SK-N-SH treated with all-trans-retinoic acid at 6 μM for 48 hours (cell line): Measurements from ENCODE around the gene TMEM144.

ENCODE experiments used
- GLIS3 ChIP-seq: fragments of 250-450 bp; sonication (Bioruptor Pico); IDR thresholded peaks from 2 replicates; pipeline ENCODE4 v1.5.0; 2020; ENCODE audit warnings: mild to moderate bottlenecking, moderate library complexity
- RARB ChIP-seq: fragments of 250-450 bp; sonication (Bioruptor Pico); IDR thresholded peaks from 2 replicates; pipeline ENCODE4 v1.8.0; 2021; ENCODE audit warnings: mild to moderate bottlenecking, moderate library complexity
- TCF4 ChIP-seq: fragments of 250-450 bp; sonication (Bioruptor Pico); IDR thresholded peaks from 2 replicates; pipeline ENCODE4 v1.8.0; 2021; ENCODE audit warnings: mild to moderate bottlenecking, moderate library complexity, borderline replicate concordance
- ZC3H10 ChIP-seq: fragments of 250-450 bp; sonication (Bioruptor Pico); IDR thresholded peaks from 2 replicates; pipeline ENCODE4 v1.5.1; 2021; ENCODE audit warnings: mild to moderate bottlenecking, moderate library complexity
- ZNF8 ChIP-seq: fragments of 450-650 bp; formaldehyde crosslinking; IDR thresholded peaks from 2 replicates; pipeline ENCODE4 v1.5.0; 2020; ENCODE audit warnings: mild to moderate bottlenecking, moderate library complexity
- TF ChIP-seq, protein P1 (sequence below): fragments of 250-450 bp; sonication (Bioruptor Pico); IDR thresholded peaks from 2 replicates; pipeline ENCODE4 v1.5.0; 2020; ENCODE audit warnings: mild to moderate bottlenecking, moderate library complexity

DNA sequence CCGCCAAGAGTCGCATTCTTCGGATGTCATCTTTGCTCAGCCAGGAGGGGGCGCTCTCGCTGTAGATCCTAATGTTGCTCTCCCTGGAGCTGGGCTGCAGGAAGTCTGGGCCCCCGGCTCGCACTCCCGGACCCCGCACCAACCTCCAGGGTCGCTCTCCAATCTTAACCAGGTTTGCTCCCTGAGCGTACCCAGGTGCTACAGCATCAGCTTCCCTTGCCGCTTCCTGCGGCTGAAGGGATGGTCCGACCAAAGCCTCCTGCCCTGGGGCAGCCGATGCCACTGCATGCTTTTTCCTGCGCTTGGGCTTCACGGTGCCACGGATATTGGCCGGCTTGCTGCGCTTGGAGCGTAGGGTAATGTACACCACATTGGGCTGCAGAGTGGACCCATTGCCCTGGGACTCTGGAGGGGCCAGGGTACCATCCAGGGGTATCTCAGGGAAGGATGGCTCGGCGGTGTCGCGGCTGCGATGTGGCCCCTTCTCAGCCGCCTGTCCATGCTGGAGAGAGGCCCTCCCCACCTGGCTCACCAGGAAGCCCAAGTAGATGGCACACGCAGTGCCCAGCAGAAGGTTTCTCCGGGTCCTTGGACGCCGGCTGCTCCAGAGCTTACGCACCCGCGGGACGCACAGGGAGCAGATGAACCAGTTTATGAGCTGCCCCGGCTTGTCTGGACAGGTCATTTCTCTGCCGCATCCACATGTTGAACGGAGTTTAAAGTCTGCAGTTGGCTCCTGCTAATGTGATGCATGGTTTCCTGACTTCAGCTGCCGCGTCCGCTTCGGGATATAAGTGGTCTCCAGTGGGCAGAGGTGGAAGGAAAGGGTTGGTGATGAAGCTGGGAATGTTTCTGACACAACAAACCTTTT is 39.4 kb upstream of the TMEM144 start:
- TF ChIP-seq RARB (CRISPR knock-in tag): no peak
- TF ChIP-seq ZNF8: no peak
- TF ChIP-seq TCF4: no peak
- TF ChIP-seq, protein P1, sequence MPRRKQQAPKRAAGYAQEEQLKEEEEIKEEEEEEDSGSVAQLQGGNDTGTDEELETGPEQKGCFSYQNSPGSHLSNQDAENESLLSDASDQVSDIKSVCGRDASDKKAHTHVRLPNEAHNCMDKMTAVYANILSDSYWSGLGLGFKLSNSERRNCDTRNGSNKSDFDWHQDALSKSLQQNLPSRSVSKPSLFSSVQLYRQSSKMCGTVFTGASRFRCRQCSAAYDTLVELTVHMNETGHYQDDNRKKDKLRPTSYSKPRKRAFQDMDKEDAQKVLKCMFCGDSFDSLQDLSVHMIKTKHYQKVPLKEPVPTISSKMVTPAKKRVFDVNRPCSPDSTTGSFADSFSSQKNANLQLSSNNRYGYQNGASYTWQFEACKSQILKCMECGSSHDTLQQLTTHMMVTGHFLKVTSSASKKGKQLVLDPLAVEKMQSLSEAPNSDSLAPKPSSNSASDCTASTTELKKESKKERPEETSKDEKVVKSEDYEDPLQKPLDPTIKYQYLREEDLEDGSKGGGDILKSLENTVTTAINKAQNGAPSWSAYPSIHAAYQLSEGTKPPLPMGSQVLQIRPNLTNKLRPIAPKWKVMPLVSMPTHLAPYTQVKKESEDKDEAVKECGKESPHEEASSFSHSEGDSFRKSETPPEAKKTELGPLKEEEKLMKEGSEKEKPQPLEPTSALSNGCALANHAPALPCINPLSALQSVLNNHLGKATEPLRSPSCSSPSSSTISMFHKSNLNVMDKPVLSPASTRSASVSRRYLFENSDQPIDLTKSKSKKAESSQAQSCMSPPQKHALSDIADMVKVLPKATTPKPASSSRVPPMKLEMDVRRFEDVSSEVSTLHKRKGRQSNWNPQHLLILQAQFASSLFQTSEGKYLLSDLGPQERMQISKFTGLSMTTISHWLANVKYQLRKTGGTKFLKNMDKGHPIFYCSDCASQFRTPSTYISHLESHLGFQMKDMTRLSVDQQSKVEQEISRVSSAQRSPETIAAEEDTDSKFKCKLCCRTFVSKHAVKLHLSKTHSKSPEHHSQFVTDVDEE (CRISPR knock-in tag): no peak
- TF ChIP-seq ZC3H10 (CRISPR knock-in tag): no peak
- no peak for TF ChIP-seq GLIS3 (CRISPR knock-in tag)
